DMS153 treated with DMSO at 0.1 percent for 48 hours (cell line): ENCODE results near the gene LURAP1L.

ENCODE experiments used
- DNase-seq: peaks from one replicate; lab custom pipeline; 2025; ENCODE audit not compliant: unreplicated experiment; lab: John Stamatoyannopoulos, UW

Gene LURAP1L

DNA sequence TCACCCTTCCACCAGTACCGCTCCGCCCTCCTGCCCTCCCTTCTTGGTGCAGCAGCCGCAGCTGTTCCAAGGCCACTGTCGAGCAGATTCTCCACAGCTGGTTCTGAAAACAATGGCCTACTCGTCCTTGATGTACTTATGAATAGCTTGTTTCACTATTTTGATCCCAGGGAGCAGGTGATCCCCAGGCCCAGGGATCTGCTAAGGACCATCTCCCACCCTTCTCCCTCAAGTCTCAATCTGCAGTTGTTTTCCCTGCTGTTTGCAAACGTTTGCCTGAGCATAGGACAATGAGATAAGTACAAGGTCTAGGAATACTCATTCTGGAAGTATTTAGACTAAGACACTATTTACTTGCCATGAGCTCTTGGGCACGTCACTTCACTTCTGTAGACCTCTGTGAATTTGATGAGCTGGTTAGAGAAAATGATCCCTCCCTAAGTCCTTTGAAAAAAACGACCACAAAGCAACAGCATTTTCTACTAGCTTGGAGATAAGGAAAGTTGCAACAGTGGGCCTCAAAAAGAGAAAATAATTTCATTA, 1.8 kb downstream of the LURAP1L start:
- no peak for DNase-seq

GRCh38 chr9:12777121-12778022, 2.6 kb downstream of the LURAP1L start:
- DNase-seq, result no peak

GRCh38 chr9:12778389-12778788, 3.6 kb downstream of the LURAP1L start:
- DNase-seq, result no peak

DNA sequence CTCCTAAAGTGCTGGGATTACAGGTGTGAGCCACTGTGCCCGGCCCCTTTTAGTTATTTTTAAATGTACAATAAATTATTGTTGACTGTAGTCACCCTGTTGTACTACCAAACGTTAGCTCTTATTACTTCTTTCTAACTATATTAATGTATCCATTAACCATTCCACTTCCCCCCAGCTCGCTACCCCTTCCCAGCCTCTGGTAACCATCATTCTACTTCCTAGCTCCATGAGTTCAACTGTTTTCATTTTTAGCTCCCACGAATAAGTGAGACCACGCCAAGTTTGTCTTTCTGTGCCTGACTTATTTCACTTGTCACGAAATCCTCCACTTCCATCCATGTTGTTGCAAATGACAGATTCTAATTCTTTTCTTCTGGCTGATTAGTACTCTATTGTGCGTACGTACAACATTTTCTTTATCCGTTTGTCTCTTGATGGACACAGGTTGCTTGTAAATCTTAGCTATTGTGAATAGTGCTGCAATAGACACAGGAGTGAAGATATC, 6.5 kb downstream of the LURAP1L start:
- no peak for DNase-seq

- DNase-seq, result no peak
Measured at GRCh38 chr9:12783767-12784460, 9.1 kb downstream of the LURAP1L start.

DNA sequence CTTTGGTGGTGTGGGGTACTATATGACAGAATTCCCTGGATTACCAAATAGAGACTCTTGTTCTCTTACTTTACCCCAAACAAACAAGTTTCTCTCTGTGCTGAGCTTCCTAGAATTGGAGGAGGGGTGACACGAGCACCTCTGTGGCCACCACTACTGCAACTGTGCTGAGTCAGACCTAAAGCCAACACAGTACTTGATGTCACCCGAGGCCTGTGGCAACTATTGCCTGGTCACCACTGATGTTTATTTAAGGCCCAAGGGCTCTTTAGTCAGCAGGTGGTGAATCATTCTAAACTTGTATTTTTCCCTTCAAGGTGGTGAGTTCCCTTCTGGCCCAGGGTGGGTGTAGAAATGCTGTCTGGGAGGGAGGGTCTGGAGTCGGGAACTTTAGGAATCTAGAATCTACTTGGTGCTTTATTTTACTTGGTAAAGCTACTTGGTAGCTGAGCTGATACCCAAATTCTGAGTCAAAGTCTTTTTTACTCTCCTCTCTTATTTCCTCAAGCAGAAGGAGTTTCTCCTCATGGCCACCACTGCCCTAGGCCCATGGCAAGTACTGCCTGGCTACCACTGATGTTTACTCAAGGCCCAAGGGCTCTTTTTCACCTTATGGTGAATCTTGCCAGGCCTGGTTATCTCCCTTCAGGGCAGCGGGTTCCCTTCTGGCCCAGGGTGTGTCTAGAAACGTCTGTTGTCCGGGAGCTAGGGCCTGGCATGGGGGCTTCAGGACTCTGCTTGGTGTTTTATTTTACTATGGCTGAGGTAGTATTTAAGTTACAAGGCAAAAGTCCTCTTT, 9.8 kb downstream of the LURAP1L start:
- no peak for DNase-seq

- DNase-seq, result no peak
Measured at GRCh38 chr9:12785260-12785770, 10.5 kb downstream of the LURAP1L start.

GRCh38 chr9:12785941-12786340, 11.1 kb downstream of the LURAP1L start:
- DNase-seq, result no peak

- no peak for DNase-seq
Measured at GRCh38 chr9:12790001-12790400, 15.2 kb downstream of the LURAP1L start.

DNA sequence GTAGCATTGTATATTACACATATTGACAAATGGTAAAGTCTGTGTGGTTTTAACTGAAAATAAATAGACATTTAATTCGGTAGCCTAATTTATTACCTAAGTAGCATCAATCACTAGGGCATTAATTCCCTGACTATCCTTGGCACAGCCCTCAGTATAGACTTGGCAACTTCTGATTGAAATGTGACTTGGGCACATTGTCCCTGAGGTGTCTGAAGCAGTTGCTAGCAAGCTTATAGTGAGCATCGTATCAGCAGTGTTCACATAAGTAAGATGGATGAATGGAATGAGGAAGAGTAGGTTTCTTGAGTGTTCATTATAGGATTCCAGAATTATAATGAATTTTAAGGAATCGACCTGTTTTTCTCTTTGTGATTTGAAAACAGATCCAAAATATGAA, 16.1 kb downstream of the LURAP1L start:
- no peak for DNase-seq

DNA sequence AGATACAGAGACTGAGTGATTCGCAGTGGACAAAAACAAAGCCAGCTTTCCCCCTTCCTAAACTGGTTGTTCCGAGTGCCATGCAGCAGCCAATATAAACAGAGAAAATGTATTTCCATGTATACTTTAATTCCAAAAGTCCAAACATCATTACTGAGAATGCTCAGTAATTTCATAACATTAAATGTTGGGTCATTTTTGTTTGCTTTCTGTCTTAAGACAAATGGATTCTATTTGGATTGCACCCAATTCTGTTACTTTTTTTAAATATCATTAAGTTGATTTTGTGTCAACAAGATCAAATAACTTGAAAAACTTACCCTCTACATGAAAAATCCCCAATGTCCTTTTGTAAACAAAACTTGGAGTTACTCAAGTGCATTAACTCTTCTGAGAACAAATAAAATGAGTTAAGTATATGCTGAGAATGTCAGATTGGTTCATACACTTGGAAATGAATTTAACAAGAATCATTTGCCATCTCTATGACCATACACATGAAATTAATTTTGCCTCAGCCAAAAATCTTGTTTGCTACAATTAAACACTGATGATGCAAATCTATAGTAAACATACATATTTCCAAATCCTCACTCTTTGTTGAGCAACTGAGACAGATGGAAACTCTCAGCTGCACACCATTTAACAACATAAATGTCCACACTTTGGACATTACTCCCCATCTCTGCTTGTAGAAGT, 19.4 kb downstream of the LURAP1L start:
- DNase-seq, result no peak

- no peak for DNase-seq
Measured at GRCh38 chr9:12796601-12797000, 21.8 kb downstream of the LURAP1L start.

GRCh38 chr9:12797037-12797436, 22.2 kb downstream of the LURAP1L start:
- DNase-seq, result no peak

GRCh38 chr9:12798066-12798770, 23.4 kb downstream of the LURAP1L start:
- no peak for DNase-seq

DNA sequence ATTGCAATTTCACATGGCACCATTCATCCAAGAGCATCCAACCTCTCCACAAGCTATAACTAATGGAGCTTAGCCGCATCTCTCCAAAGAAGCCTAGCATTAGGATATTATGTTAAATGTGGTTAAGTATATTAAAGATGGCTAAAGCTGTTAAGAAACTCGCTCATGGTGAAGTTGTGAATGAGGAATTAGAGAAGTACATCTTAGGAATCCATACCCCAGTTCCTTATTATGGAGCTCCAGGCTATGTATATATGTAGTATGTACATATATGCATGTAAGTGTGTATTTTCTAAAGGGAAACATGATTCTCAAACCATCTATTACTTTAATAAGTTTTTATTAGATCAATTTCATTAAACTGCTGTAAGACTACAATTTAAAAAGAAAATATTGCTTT, 26.4 kb downstream of the LURAP1L start:
- no peak for DNase-seq

DNA sequence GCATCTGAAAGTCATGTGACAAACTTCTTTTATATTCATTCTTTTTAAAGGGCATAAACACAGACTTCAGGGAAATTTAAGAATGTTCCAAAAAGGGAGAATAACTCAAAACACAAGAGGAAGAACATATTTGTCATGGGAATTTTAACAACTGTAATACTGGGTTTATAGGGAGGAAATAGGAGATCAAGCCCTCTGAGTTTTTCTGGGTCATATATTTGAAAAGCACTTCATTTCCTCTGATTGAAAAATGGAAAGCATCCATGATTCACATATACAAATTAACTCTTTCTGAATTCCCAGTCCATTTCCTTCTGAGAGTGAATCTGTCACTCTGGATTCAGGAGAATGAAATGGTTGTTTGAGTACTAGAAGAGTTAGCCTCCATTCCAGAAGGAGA, 26.8 kb downstream of the LURAP1L start:
- no peak for DNase-seq

DNA sequence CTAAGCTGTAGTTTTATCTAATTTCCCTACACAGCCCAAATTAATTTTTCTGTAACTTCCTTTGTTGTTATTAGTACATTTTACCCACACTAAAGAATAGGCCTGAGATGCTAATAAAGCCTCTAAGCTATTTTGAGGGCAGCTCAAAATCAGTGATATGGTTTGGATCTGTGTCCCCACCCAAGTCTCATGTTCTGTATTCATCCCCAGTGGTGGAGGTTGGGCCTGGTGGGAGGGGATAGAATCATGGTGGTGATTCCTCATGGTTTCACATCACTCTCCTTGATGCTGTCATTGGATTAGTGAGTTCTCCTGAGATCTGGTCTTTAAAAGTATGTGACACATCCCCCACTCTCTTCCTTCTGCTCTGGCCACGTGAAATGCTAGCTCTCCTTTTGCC, 27.3 kb downstream of the LURAP1L start:
- no peak for DNase-seq

GRCh38 chr9:12808569-12808968, 33.7 kb downstream of the LURAP1L start:
- DNase-seq, result no peak

DNA sequence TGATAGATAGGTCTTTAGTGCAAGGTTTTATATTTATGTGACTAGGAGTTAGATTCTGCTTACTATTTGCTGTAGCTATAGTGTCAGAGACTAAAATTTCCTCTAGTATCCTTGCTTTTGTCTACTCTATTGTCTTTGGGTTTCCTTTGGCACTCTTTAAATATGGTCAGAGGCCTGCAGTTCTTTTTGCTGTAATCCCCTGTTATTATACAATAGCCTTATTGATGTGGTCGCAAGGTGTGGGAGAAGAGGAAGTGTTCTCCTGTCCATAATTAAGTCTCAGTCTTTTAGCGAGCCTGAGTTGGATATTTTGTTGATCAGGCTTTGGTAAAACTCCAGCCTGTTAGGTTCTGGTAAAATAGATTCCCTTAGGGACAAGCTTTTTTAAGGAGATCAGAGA, 34.9 kb downstream of the LURAP1L start:
- no peak for DNase-seq

- no peak for DNase-seq
Measured at GRCh38 chr9:12811935-12812334, 37.1 kb downstream of the LURAP1L start.
